HG02571 (cell line): ENCODE measurements around the gene EID3.

Source experiments
- ATAC-seq: cut with Tn5 transposase; IDR thresholded peaks from one replicate; pipeline ENCODE4 v1.9.1; 2021; ENCODE audit warnings: mild to moderate bottlenecking, moderate library complexity; ENCODE audit not compliant: unreplicated experiment

The EID3 gene

GRCh38 chr12:104353012-104353981 is 49.8 kb downstream of the EID3 start:
- no peak for ATAC-seq

- ATAC-seq, result no peak
Observed at GRCh38 chr12:104354167-104354867, 50.8 kb downstream of the EID3 start.
